ENCODE data around the gene WIPF3.

The WIPF3 gene

DNA sequence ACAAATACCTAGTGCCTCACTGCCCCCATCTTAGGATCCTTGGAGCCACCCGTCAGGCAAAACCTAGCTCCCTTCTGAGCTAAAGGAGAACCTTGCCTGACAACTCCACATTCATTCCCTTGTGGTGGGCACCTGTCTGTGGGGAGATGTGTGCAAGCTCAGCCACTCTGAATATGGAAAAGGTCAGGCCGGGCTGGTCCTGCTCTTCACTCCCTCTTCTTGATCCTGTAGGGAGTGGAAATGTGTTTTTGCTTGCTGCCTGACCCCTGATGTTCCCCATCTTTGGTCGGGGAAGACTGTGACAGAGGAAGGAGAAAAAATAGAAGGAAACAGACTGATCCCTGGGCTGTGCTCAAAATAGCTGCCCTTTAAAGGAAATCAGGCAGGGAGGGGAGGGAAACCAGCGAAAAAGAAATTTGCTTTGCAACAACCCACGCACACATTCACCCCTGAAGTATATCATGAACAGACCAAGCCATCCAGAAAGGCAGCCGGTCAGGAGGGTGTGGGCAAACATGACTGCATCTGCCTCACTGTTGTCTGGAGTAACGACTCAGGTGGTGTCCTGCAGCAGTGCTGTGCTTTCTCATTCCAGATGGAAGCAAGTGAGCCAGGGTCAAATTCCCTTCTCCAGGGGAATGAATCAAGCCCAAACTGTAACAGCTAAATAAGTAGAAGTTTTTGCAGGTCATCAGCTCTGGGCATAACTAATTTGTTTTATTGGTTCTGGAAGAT is 109.3 kb downstream of the WIPF3 start:
- no peak for DNase-seq (ENCODE audit: low read depth in 2 of 2)

DNA sequence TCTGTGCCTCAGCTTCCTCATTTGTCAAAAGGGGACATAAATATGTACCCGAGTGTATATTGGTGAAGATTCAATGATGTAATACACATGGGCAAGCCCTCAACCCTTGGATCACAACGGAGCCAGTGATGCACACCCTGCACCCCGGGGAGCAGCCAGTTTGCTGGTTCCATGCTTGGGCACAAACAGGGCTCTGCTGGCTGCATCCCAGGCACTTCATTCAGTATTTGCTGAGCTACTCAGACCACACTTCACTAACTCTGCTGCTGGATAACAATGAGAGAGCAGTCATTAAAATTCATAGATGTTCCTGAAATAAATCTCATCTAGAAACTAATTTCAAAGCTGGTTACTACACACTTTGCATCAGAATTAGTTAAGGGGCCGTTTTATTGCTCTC is 111.3 kb downstream of the WIPF3 start:
- no peak for DNase-seq (ENCODE audit: low read depth in 2 of 2)

DNA sequence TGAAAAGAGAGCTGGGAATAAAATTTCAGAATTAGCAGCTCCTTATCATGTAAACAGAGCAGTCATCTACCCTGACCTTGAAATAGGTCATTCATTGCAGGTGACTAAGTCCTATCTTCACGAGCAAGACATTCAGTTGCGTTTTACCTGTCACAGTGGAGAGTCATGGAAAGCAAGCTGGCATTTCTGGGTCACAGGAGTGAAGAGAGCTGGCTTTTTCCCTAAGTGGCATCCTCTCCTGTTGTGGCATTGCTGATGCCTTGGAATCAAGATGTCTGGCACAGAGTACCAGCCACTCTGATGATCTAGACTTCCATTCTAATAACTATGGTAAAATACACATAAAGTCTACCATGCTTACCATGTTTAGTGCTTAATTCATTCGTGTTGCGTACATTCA is 112.5 kb downstream of the WIPF3 start:
- no peak for DNase-seq (ENCODE audit: low read depth in 2 of 2)

DNA sequence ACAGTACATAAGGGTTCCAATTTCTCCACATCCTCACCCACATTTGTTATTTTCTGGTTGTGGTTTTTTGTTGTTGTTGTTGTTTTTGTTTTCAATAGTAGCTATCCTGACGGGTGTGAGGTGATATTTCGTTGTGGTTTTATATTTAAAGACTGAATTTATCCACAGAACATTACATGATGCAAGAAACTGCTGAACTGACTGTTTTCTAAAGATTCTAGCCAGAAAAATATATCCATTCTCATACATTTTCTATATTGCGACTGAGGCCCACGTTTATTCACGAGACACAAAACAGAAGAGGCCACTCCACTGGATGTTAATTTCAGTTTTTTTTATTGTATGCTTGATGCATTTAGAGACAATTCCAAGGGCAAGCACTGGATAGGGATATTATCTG is 113.5 kb downstream of the WIPF3 start:
- no peak for DNase-seq (ENCODE audit: low read depth in 2 of 2)

DNA sequence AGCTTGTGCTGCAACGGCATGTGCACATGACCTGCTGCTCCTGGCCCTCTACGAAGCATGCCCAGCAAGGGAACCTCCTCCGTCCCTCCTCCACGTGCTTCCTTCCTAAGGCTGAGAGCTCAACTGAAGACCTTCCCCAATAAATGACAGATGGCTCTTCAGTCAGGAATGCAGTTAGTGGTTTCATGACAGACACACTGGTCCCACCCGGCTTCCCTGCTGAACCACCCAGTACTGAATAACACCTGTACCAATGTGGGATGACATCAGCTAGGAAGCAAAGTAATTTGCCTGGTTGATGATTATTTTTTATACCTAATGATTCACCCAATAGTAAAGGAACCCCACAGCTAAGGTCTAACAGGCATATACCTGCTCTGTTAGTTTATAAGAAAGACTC is 114.2 kb downstream of the WIPF3 start:
- DNase-seq (ENCODE audit: low read depth in 2 of 2): no peak

DNA sequence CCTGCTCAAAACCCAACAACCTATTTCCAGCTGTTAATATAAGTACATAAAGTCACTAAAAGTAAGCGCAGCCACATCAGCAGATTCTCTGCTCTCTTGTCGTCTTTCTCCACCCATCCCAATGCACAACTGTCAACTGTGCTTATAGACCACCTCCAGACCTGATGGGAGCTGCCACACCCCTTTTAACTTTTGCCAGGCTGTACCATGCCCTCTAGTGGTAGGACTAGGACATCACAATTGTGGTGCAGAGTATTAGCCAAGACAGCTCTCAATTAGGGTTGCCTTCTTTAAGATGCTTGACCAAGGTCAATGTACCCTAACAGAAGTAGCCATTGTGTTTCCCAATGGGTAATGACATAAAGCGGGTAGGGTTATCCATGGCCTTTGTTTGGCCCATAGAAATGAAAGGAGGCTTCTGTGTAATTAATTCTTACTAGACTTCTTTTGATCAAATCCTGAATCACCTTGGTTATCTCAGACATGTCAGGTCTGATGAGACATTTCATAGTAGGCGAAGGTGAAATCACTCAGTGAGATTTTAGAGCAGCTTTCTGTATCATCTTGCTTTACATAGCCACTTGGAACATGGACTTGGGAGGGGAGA is 115.2 kb downstream of the WIPF3 start:
- DNase-seq (ENCODE audit: low read depth in 2 of 2): peak; percentile 11 to 14

DNA sequence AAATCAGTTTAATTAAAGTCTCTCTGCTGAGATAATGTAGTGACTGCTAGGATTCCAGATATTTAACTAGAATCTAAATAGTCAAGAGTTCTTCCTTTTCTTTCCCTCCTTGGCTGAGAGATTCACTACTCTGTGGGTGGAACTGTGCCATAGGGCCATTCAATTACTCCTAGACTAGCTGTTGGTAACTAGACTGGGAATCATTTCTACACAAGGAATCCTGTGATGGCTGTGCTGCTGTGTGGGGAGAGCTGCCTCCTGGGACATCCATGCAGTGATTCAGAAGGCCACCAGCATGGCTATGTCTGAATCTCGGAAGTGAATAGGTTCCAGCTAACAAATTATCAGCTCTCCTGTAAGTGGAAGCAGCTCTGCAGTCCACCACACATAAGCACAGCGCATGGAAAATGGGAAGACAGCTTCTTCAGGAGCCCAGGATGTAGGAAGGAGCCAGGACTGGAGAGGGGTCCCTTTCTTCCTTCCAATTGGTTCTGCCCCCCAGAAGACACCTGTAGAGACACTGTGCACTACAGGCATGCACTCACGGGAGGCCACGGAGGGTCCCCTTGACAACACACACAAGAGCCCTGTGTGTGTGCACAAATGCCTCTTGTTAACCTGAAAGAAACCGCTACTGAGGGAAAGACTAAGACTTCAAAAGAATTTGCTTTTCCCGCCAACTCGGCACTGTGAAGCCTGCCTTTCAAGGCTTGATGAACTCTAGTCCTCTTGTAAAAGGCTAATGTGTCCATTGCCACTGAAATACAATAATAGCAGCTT is 116.8 kb downstream of the WIPF3 start:
- DNase-seq (ENCODE audit: low read depth in 2 of 2): no peak

DNA sequence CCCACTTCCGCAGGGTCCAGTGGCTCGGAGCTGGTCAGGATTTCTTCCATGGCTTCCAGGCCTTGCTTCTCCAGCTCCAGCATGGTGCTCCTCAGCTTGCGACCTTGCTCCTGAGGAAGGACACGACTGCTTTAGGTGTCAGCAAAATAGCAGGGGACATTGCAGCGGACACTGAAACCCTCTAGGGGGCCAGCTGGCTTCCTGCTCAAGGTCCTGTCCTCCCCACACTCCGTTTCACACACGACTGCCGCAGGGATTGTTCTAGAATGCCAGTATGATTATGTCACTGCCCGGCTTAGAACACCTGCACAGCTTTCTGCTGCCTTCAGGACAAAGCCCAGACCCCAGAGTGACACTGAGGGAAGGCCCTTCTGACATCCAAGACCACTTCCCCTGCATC is 117.7 kb downstream of the WIPF3 start:
- DNase-seq (ENCODE audit: low read depth in 2 of 2): no peak

DNA sequence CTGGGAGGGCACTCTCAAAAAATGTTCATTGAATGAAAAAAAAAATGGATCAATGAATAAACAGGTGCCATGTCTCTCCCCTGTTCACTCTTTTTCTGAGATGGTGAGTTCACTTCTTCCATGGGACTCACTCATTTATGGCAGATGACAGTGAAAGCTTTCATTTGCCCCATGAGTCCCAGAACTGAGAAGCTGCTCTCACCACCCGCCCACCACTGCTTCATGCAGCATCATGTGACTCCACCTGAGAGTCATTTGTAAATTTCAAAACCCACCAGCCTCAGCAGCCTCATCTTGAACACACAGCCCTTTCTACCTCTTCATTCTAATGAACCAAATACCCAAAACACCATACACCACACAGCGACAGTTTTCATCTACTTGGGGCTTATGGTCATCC is 118.4 kb downstream of the WIPF3 start:
- DNase-seq (ENCODE audit: low read depth in 2 of 2): no peak

DNA sequence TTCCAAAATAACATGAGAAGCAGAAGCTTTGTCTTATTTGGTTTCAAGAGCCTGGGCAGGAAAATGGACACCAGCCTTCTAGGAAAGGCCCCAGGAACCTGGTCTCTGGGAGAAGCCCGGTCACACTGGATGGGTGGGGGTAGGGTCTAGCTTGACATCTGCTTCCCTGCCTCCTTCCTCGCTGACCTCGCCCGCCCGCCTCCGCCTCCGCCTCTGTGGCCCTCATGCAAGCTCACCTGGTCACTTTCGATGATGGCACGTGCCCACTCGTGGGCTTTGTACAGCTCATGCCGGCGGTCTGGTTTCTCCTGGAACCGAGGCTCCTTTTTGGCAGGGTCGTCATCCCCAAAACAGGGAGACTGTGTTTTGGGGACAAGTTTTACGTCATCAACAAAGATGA is 119.9 kb downstream of the WIPF3 start:
- no peak for DNase-seq (ENCODE audit: low read depth in 2 of 2)

DNA sequence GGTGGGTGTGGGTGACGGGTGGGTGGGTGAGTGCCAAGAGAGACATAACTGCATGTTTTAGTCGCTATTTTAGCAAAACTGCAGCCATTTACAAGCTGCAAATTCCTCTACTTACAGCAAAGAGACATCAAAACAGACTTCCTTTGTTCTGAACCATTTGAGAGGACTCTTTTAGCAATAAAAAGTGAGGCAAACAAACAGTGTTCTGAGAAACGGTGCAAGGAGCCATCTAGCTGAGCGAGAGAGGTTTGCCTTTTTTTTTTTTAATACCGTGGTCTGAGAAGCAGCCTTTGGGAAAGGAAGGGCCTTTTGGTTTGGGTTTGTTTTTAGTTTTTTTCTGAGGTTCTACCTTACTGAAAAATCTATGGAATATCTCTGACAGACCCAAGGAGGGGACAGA is 120.4 kb downstream of the WIPF3 start:
- no peak for DNase-seq (ENCODE audit: low read depth in 2 of 2)

DNA sequence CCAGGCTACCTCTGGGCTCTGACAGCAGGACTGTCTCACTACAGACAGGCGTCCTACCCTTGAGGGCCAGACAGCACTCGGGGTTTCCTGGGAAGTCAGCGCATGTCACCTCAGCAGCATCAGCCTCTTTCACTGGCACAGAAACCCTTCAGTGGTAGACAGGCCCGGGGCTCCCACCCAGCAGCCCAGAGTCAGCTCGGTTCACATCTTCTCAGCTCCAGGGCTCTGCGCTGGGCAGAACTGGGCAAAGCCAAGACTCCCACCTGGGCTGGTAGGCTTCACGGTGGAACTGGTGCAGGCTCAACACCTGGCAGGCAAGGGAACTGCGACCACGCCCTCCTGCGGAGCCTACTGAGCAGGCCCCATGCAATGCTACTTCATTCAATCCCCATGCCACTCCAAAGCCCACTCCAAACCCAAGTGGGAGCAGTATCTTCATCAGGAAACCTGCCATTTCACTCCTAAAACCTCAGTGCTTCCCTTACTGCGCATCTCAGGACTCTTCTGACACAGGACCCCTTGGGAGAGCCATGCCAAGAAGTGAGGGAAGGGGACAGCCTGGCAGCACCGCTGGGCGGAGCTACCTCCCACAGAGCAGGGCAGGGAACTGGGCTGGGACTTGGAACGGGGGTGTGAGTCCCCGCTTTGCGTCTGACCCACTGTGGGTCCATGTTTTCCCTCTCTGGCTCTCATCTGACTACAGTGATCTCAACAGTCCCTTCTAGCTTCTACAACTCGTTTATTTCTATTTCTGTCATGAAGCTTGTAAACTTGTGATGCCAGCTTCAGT is 122.9 kb downstream of the WIPF3 start:
- no peak for DNase-seq (ENCODE audit: low read depth in 2 of 2)

DNA sequence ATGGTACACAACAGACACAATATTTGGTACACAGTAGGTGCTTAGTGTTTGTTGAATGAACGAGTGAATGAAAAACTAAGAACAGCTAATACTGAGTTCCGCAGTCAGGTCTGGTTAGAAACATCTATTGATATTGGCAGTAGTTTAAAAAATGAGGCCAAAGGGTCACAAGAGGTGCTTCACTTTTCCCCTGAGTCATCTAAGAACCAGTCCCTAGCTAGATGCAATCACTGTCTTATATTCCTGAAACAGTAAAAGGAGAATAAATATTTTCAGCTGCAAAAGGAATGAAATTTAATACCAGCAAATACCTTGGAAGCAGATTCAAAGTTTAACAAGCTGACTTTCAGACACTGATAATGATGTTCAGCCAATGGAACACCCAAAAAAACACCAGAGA is 128.8 kb downstream of the WIPF3 start:
- DNase-seq (ENCODE audit: low read depth in 2 of 2): no peak

DNA sequence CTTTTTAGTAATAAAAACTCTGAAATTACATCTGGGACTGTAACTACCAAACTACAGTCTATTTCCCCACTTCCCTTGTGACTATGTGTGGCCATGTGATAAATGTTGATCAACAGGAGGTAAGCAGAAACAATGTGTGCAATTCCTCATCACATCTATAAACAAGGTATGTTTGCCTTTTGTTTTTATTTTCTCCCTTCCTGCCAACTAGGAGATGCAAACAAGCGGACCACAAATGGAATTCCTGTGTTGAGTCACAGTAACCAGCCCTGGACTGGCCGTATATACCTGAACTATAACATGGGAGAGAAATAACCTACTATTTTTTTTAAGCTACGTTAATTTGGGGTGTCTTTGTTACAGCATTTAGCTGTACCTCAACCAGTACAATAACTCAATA is 130.8 kb downstream of the WIPF3 start:
- DNase-seq (ENCODE audit: low read depth in 2 of 2): no peak

DNA sequence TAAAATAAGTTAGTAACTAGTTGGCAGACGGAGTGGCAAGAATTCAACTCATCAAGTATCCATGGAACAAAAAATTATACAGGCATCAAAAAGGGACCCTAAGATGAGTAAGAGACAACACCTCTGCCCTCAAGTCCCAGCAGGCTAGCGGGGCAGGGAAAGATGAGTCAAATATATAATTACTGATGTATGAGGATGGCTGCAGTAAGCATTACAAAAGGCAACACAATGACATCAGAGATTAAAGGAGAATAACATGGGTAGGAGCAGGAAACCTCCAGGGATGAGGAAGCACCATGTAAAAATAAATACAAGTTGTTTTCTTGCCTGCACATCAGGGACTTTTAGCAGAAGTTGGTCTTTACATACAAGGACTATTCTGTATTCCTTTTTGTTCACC is 133.9 kb downstream of the WIPF3 start:
- no peak for DNase-seq (ENCODE audit: low read depth in 2 of 2)

DNA sequence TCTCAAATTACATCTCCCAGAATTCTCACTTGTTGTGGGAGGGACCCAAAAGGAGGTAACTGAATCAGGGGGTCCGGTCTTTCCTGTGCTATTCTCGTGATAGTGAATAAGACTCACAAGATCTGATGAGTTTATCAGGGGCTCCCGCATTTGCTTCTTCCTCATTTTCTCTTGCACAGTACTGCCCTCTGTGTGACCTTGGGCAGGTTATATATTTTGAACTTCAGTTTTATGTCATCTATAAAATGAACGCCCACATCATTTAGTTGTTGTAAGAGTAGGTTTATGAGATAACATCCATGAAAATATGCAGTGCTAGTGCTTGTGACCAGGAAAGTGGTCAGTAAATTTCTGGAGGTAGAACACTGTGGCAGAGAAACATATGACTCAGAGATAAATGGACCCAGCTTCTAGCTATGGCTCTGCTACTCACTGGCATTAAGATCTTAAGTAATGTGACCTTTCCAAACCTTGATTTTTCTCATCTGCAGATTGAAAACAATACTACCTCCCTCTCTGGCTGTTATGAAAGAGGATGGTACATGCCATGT is 139.0 kb downstream of the WIPF3 start:
- DNase-seq (ENCODE audit: low read depth in 2 of 2): no peak

DNA sequence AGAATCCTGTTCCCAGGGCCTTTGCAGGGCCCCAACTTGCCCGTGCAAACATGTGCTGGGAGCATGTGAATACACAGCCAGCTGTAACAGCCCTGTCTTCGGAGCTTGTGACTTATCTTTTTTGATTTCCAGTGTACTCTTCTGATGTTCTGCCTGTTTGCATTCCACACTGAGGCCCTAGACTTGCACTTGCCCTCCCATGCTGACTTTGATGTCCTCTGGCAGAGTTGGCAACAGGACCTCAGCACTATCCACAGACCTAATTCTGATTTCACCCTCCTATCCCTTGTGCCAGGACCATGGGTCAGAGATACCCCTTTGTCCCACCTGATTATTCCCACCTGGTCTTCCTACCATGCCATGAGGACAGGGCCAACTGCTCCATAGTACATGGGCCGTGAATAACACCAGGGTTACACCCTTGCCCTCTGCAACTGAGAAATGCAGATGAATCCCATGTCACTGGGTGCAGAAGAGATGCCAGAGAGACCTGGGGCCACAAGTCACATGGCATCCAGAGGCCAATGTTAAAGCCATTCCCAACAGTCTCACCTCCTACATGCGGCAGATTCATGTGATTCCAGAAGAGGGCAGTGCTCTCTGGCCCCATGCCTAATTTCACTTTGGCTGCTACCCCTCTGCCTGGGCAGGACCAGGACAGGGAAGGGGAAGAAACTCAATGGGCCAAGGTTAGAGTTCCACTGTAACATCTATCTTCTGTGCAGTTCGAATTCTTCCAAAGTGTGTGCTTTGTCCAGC is 140.3 kb downstream of the WIPF3 start:
- no peak for DNase-seq (ENCODE audit: low read depth in 2 of 2)

DNA sequence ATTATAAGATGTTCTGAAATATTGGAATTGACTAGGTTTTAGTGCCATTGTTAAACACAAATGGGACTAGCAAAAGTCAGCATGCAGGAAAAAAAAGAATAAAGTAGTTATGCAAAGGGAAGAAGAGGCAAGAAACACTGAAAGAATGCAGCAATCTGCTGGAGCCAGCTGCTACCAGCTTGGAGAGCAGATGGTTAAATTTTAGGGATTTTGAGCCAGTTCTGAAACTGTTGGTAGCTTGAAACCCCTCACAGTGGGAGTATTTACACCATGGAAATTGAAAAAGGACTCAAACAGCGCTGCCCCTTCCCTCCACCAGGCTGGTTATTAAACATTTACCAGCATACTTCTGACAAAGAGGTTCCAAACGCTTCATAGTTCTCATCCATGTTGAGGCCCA is 142.3 kb downstream of the WIPF3 start:
- no peak for DNase-seq (ENCODE audit: low read depth in 2 of 2)

DNA sequence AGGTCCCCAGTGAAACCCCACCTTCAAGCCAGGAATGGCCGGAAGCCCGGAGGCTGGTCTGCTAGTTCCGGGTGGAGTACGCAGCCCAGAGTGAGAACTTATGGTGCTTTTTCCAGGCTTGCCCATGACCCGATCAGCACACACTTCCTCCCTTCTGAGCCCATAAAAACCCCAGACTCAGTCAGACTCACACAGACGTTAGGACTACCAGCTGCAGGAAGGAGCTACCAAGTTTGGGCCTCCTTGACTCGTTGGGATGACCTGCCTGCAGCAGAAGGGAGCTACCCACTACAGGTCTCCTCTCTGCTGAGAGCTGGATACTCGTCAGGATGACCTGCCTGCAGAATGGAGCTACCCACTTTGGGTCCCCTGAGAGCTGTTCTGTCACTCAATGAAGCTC is 144.2 kb downstream of the WIPF3 start:
- no peak for DNase-seq (ENCODE audit: low read depth in 2 of 2)

DNA sequence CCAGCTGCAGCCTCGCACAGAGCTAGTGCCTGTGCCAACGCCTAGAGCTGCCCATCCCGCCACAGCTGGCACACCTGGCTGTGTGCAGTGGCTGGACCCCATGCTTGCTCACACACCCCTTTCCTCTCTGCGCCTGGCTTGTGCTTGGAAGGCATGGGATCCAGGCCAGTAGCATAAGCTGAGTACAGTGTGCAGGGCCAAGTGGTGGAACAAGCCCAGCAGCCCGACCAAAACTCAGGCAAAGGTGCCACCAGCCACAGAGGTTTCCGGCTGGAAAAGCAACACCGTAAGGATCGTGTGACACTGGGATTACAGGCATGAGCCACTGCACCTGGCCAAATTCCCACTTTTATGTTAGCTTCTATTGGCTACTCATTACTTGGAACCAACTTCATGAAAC is 144.9 kb downstream of the WIPF3 start:
- DNase-seq (ENCODE audit: low read depth in 2 of 2): no peak

DNA sequence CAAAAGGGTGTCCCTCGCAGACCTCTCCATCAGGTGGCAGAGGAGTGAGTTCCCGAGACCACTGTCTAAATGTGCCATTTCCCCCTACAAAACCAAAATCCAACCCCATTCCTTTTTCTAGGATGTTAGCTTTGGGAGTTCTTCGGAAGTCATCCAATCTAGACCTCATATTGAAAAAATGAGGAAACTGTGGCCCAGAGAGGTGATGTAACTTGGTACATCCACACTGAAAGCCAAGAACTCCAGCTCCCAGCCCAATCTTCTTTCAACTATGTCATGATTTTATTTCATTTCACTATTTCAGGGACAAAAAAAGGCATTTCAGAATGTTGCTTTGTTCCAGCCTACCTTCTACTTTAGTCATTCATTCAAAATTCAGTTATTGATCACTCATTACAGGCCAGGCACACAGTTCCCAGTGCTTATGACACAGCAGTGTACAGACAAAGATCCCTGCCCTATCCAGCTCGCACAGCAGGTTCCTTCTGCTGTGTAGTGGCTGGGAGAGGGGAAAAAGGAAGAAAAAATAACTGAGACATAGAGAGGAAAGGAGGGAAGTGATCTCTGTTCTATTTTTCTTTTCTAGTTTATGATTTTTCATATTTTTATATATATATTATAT is 147.5 kb downstream of the WIPF3 start:
- DNase-seq (ENCODE audit: low read depth in 2 of 2): no peak

Data from activated CD8-positive, alpha-beta memory T cell treated with anti-CD3 and anti-CD28 coated beads for 4 hours (primary cell).